B cell (primary cell): ENCODE results near the gene IGLON5. TPM values are rescaled to one million over a fixed set of nuclear protein-coding genes. Genes with fewer than 3 reads are reported as not detected.

Experiments
- ATAC-seq: fragments of 200-7000 bp; cut with Tn5 transposase; one replicate; pipeline ENCODE4 v1.10.0; 2021; ENCODE audit warnings: low read depth, mild to moderate bottlenecking, moderate number of reproducible peaks, moderate library complexity
- CTCF ChIA-PET: fragments of 350-600 bp; sonication (Branson Sonifier 250); formaldehyde crosslinking; loops from one replicate; lab custom pipeline; 2021; ENCODE audit warnings: antibody characterized with exemption, inconsistent platforms; lab: Charles Lee
- POLR2A ChIA-PET: fragments of 350-600 bp; sonication (Branson Sonifier 250); formaldehyde crosslinking; loops from one replicate; lab custom pipeline; 2021; ENCODE audit warnings: antibody characterized with exemption; lab: Charles Lee
- DNase-seq: peaks from one replicate; pipeline ENCODE4 v3.0.0; 2013
- H2AFZ ChIP-seq: 2 replicates; pipeline ENCODE4 v1.6.1; 2012; ENCODE audit warnings: mild to moderate bottlenecking, low read depth, low read length; ENCODE audit not compliant: insufficient read depth, poor library complexity, severe bottlenecking
- H3K27ac ChIP-seq, 2 donors: 1 replicate in 1 of 2; 2 replicates in 1 of 2; pipeline ENCODE4 v1.5.1; 2012 to 2013; ENCODE audit warnings: low read length in 2 of 2, mild to moderate bottlenecking in 2 of 2, moderate library complexity in 1 of 2
- H3K27me3 ChIP-seq, 4 experiments: fragments of 200-600 bp in 1 of 4; sonication (generic) in 1 of 4; replicated peaks in 1 of 4; 1 replicate in 2 of 4; 2 replicates in 2 of 4; pipeline versions ENCODE4 v1.6.1 to v1.7.0; 2013 to 2016; ENCODE audit warnings: low read length in 3 of 4, mild to moderate bottlenecking in 2 of 4, mixed read lengths in 1 of 4, moderate library complexity in 1 of 4; ENCODE audit not compliant: insufficient read depth in 4 of 4, control insufficient read depth in 3 of 4; ENCODE audit errors: control extremely low read depth in 1 of 4
- H3K36me3 ChIP-seq, 2 experiments: replicated peaks in 1 of 2; 1 replicate in 1 of 2; 2 replicates in 1 of 2; pipeline versions ENCODE4 v1.6.1 to v1.7.1; 2013; ENCODE audit warnings: low read length in 1 of 2; ENCODE audit not compliant: insufficient read depth in 2 of 2, control insufficient read depth in 1 of 2; ENCODE audit errors: control extremely low read depth in 1 of 2, extremely low read depth in 1 of 2
- H3K4me1 ChIP-seq, 2 donors: fragments of 200-600 bp in 1 of 2; sonication (generic) in 1 of 2; 1 replicate in 1 of 2; 2 replicates in 1 of 2; pipeline versions ENCODE4 v1.5.1 to v1.6.1; 2013 to 2017; ENCODE audit warnings: low read length in 2 of 2; ENCODE audit not compliant: control insufficient read depth in 2 of 2, insufficient read depth in 2 of 2
- H3K4me2 ChIP-seq: replicated peaks from 2 replicates; pipeline ENCODE3; 2012; ENCODE audit warnings: mild to moderate bottlenecking, low read depth, low read length; ENCODE audit not compliant: poor library complexity, severe bottlenecking
- H3K4me3 ChIP-seq, 5 experiments: fragments of 200-600 bp in 1 of 5; sonication (generic) in 1 of 5; 1 replicate in 3 of 5; 2 replicates in 2 of 5; pipeline versions ENCODE4 v1.5.1 to v1.7.0; 2011 to 2016; ENCODE audit warnings: low read length in 4 of 5, mild to moderate bottlenecking in 4 of 5, low read depth in 2 of 5, control low read depth in 1 of 5, moderate library complexity in 1 of 5; ENCODE audit not compliant: insufficient read depth in 1 of 5; ENCODE audit errors: control extremely low read depth in 1 of 5, extremely low read depth in 1 of 5
- H3K79me2 ChIP-seq: fragments of 200-600 bp; sonication (generic); one replicate; pipeline ENCODE4 v1.6.0; 2016; ENCODE audit warnings: low read length; ENCODE audit not compliant: control insufficient read depth, insufficient read depth
- H3K9ac ChIP-seq: fragments of 200-600 bp; sonication (generic); 2 replicates; pipeline ENCODE4 v1.6.1; 2017; ENCODE audit warnings: mild to moderate bottlenecking, low read length, moderate library complexity
- H3K9me3 ChIP-seq, 3 donors: one replicate each; pipeline versions ENCODE4 v1.6.1 to v1.7.1; 2013; ENCODE audit warnings: low read length in 2 of 3; ENCODE audit not compliant: control insufficient read depth in 2 of 3, insufficient read depth in 1 of 3; ENCODE audit errors: control extremely low read depth in 1 of 3
- H4K20me1 ChIP-seq: 2 replicates; pipeline ENCODE4 v1.6.0; 2012; ENCODE audit warnings: mild to moderate bottlenecking, low read length; ENCODE audit not compliant: insufficient read depth, control insufficient read depth, poor library complexity, severe bottlenecking
- H3K27ac Mint-ChIP-seq: one replicate; pipeline ENCODE4 v1.8.0; 2021; ENCODE audit warnings: mixed read lengths
- H3K27me3 Mint-ChIP-seq: one replicate; pipeline ENCODE4 v1.8.0; 2021; ENCODE audit warnings: mixed read lengths
- H3K4me1 Mint-ChIP-seq: one replicate; pipeline ENCODE4 v1.8.0; 2021; ENCODE audit warnings: mixed read lengths
- H3K4me3 Mint-ChIP-seq: one replicate; pipeline ENCODE4 v1.8.0; 2021; ENCODE audit warnings: mixed read lengths
- H3K9me3 Mint-ChIP-seq: one replicate; pipeline ENCODE4 v1.8.0; 2022; ENCODE audit warnings: mixed read lengths; ENCODE audit not compliant: insufficient read depth
- CTCF ChIP-seq: fragments of 200-600 bp; IDR thresholded peaks from one replicate; pipeline ENCODE4 v1.8.0; 2022; ENCODE audit warnings: antibody characterized with exemption, mild to moderate bottlenecking
- EZH2 ChIP-seq: IDR thresholded peaks from 2 replicates; pipeline ENCODE4 v1.6.1; 2012; ENCODE audit warnings: borderline replicate concordance, low read depth, mild to moderate bottlenecking, moderate library complexity, low read length; ENCODE audit not compliant: insufficient read depth, poor library complexity, severe bottlenecking
- WGBS: methylation state at CpG from one replicate; pipeline ENCODE4 v1.1.5; 2013; ENCODE audit warnings: missing lambda C conversion rate; ENCODE audit not compliant: insufficient coverage; 5-methylcytosine and 5-hydroxymethylcytosine counted together
- intact Hi-C: fragments of 100-400 bp; cut with micrococcal nuclease; formaldehyde crosslinking; loops from one replicate; pipeline ENCODE4 v1.10.0; 2022
- polyA plus RNA-seq: library from polyadenylated mRNA; depleted of rRNA; stranded (reverse); fragments of >200 nt; gene quantifications from 2 replicates; pipeline ENCODE4 v1.2.3, GENCODE V29; 2012
- total RNA-seq, 2 donors: library from RNA; stranded (reverse); fragments of 120-200 nt in 1 of 2; gene quantifications; 1 replicate in 1 of 2; 2 replicates in 1 of 2; pipeline versions ENCODE4 v1.2.3 to v1.2.4, GENCODE V29; 2013 to 2022

Gene IGLON5
- total and polyA plus RNA-seq, 2 donors (not counting 1 experiment from before 2014, with no cell fraction given) = not detected

- Histone ChIP-seq H3K27me3 (no peaks in the 10 kb centered on the region), H3K4me2 (peak overlapping the region; percentile 98), H4K20me1 (no peaks in the 10 kb centered on the region), H3K9ac (peak overlapping the region; percentile 83), H2AFZ (peak overlapping the region; percentile 89), H3K36me3 (no peaks in the 10 kb centered on the region), H3K4me3 (peak overlapping the region; percentile 73 to 94 (median 78)), H3K79me2 (peaks cover 11% of the 10 kb centered on the region), H3K9me3 (no peaks in the 10 kb centered on the region), H3K4me1 (peaks cover 5 to 36% of the 10 kb centered on the region in 2 donors), H3K27ac (peak overlapping the region; percentile 80 to 87)
- intact Hi-C loops = loop anchor here (1.0 to 2.0 kb wide), 7 partner anchors 27 to 337 kb away; partner anchors contain the start of gene SIGLEC10
- TF ChIP-seq CTCF (no peak), EZH2 (no peak)
- 1% methylated on average over 63 of the region's 64 CpGs for WGBS
- Mint-ChIP-seq H3K4me1 (peaks cover 37% of the 10 kb centered on the region), H3K4me3 (peak overlapping the region; percentile 97), H3K27me3 (no peaks in the 10 kb centered on the region), H3K27ac (peak overlapping the region; percentile 95), H3K9me3 (no peaks in the 10 kb centered on the region)
- peak; percentile 98 for DNase-seq
- POLR2A ChIA-PET = interaction anchor here (0.9 to 1.7 kb wide), 5 partner anchors 21 to 50 kb away, joined by 3 to 12 read pairs (median 8); partner anchors contain the start of gene SIGLEC10
- ATAC-seq = peak; percentile 85
- CTCF ChIA-PET = interaction anchor here (0.7 to 2.2 kb wide), 16 partner anchors 15 to 293 kb away, joined by 3 to 9 read pairs (median 4); partner anchors contain the start of genes SIGLEC10 and VSIG10L
Measured at GRCh38 chr19:51367565-51368365, 56.3 kb downstream of the IGLON5 start.
